Activated CD8-positive, alpha-beta memory T cell treated with anti-CD3 and anti-CD28 coated beads for 36 hours (primary cell): Measurements from ENCODE around the gene TUBGCP6. TPM values are rescaled to one million over a fixed set of nuclear protein-coding genes. Genes with fewer than 3 reads are reported as not detected.

ENCODE experiments used
- CTCF ChIA-PET: fragments of 350-600 bp; sonication (Branson Sonifier 250); formaldehyde crosslinking; loops from one replicate; lab custom pipeline; 2021; ENCODE audit warnings: antibody characterized with exemption; lab: Charles Lee
- POLR2A ChIA-PET: fragments of 350-600 bp; sonication (Branson Sonifier 250); formaldehyde crosslinking; loops from one replicate; lab custom pipeline; 2021; ENCODE audit warnings: antibody characterized with exemption; lab: Charles Lee
- total RNA-seq, 2 experiments: library from RNA; stranded (reverse); gene quantifications; one replicate each; pipeline ENCODE4 v1.2.3, GENCODE V29; 2021

Gene TUBGCP6
- total RNA-seq, 2 experiments from 2014 or later: 44.1 to 46.6 TPM

- ChIA-PET CTCF (interaction anchor here (1.3 kb wide), 1 partner anchor 254 kb away, joined by 4 read pairs; no protein-coding TSS in a partner anchor), POLR2A (no interaction called here)
These were observed 59.9 kb downstream of the TUBGCP6 start for GRCh38 chr22:50184902-50185374.

- CTCF ChIA-PET: interaction anchor here (1.3 kb wide), 1 partner anchor 254 kb away, joined by 4 read pairs; no protein-coding TSS in a partner anchor
- POLR2A ChIA-PET: no interaction called here
These were observed 60.6 kb downstream of the TUBGCP6 start for GRCh38 chr22:50184004-50184901.

GRCh38 chr22:50183141-50183971 lies 61.5 kb downstream of the TUBGCP6 start:
- ChIA-PET POLR2A (no interaction called here), CTCF (no interaction called here)

- POLR2A ChIA-PET: no interaction called here
- CTCF ChIA-PET: no interaction called here
These were observed 62.4 kb downstream of the TUBGCP6 start for GRCh38 chr22:50182176-50183081.

- ChIA-PET POLR2A (no interaction called here), CTCF (interaction anchor here (0.6 kb wide), 1 partner anchor 26 kb away, joined by 3 read pairs; no protein-coding TSS in a partner anchor)
These were observed 63.9 kb downstream of the TUBGCP6 start for GRCh38 chr22:50180727-50181521.

- CTCF ChIA-PET: no interaction called here
- POLR2A ChIA-PET: no interaction called here
These were observed 64.7 kb downstream of the TUBGCP6 start for GRCh38 chr22:50179937-50180726.

GRCh38 chr22:50178871-50179869 lies 65.7 kb downstream of the TUBGCP6 start:
- CTCF ChIA-PET: no interaction called here
- POLR2A ChIA-PET: no interaction called here

GRCh38 chr22:50178471-50178864 lies 66.4 kb downstream of the TUBGCP6 start:
- CTCF ChIA-PET: no interaction called here
- POLR2A ChIA-PET: no interaction called here

- ChIA-PET CTCF (no interaction called here), POLR2A (no interaction called here)
These were observed 67.0 kb downstream of the TUBGCP6 start for GRCh38 chr22:50177537-50178470.

- POLR2A ChIA-PET: no interaction called here
- CTCF ChIA-PET: no interaction called here
These were observed 67.8 kb downstream of the TUBGCP6 start for GRCh38 chr22:50176850-50177536.

- ChIA-PET CTCF (no interaction called here), POLR2A (no interaction called here)
These were observed 68.6 kb downstream of the TUBGCP6 start for GRCh38 chr22:50175921-50176849.

GRCh38 chr22:50175191-50175461 lies 69.7 kb downstream of the TUBGCP6 start:
- POLR2A ChIA-PET: interaction anchor here (0.5 kb wide), 1 partner anchor 22 kb away, joined by 3 read pairs; no protein-coding TSS in a partner anchor
- CTCF ChIA-PET: no interaction called here

- ChIA-PET CTCF (no interaction called here), POLR2A (interaction anchor here (0.5 kb wide), 1 partner anchor 22 kb away, joined by 3 read pairs; no protein-coding TSS in a partner anchor)
These were observed 70.2 kb downstream of the TUBGCP6 start for GRCh38 chr22:50174382-50175190.
